GM12878 (cell line): ENCODE measurements around the gene C3orf20. TPM values are rescaled to one million over a fixed set of nuclear protein-coding genes. Genes with fewer than 3 reads are reported as not detected.

ENCODE experiments used
- ATF7 ChIP-seq: fragments of 450-650 bp; IDR thresholded peaks from 2 replicates; pipeline ENCODE4 v1.6.1; 2016; ENCODE audit warnings: low read depth, mild to moderate bottlenecking
- BACH1 ChIP-seq: fragments of 450-650 bp; IDR thresholded peaks from 2 replicates; pipeline ENCODE4 v1.6.1; 2017; ENCODE audit warnings: mild to moderate bottlenecking, borderline replicate concordance
- BCL11A ChIP-seq: IDR thresholded peaks from 2 replicates; pipeline ENCODE4 v1.6.1; 2011; ENCODE audit warnings: low read depth, low read length
- CBFB ChIP-seq: IDR thresholded peaks from 2 replicates; pipeline ENCODE4 v1.6.1; 2016; ENCODE audit warnings: antibody characterized with exemption, low read depth
- IRF5 ChIP-seq: fragments of 450-650 bp; IDR thresholded peaks from 2 replicates; pipeline ENCODE4 v1.6.1; 2017; ENCODE audit warnings: borderline replicate concordance
- JUNB ChIP-seq: IDR thresholded peaks from 2 replicates; pipeline ENCODE4 v1.6.1; 2016; ENCODE audit warnings: antibody characterized with exemption, mild to moderate bottlenecking
- NBN ChIP-seq: fragments of 450-650 bp; IDR thresholded peaks from 2 replicates; pipeline ENCODE4 v1.6.1; 2016
- PKNOX1 ChIP-seq: fragments of 450-650 bp; IDR thresholded peaks from 2 replicates; pipeline ENCODE4 v1.6.1; 2016; ENCODE audit warnings: mild to moderate bottlenecking
- POLR2AphosphoS5 ChIP-seq: IDR thresholded peaks from 2 replicates; pipeline ENCODE4 v1.6.1; 2011; ENCODE audit warnings: mild to moderate bottlenecking, low read length, inconsistent platforms
- PRDM15 ChIP-seq: fragments of 450-650 bp; formaldehyde crosslinking; IDR thresholded peaks from 2 replicates; pipeline ENCODE4 v1.4.0; 2020; ENCODE audit warnings: mild to moderate bottlenecking, moderate library complexity
- SIN3A ChIP-seq: IDR thresholded peaks from 2 replicates; pipeline ENCODE4 v1.6.1; 2012; ENCODE audit warnings: low read depth, low read length, improper control_type of control experiment
- SKIL ChIP-seq: fragments of 450-650 bp; IDR thresholded peaks from 2 replicates; pipeline ENCODE4 v1.6.1; 2017; ENCODE audit warnings: mild to moderate bottlenecking, low read depth, inconsistent platforms; ENCODE audit not compliant: poor library complexity, severe bottlenecking
- SMAD1 ChIP-seq: fragments of 450-650 bp; IDR thresholded peaks from 2 replicates; pipeline ENCODE4 v1.6.1; 2018; ENCODE audit warnings: mild to moderate bottlenecking, low read depth; ENCODE audit not compliant: partially characterized antibody
- SMAD5 ChIP-seq: IDR thresholded peaks from 2 replicates; pipeline ENCODE4 v1.6.1; 2016; ENCODE audit warnings: antibody characterized with exemption, low read depth
- SREBF2 ChIP-seq: IDR thresholded peaks from 2 replicates; pipeline ENCODE4 v1.6.1; 2012; ENCODE audit warnings: mild to moderate bottlenecking, low read length
- TCF7 ChIP-seq: IDR thresholded peaks from 2 replicates; pipeline ENCODE4 v1.6.1; 2014; ENCODE audit warnings: antibody characterized with exemption, borderline replicate concordance
- polyA plus RNA-seq, 11 experiments: library from polyadenylated mRNA; depleted of rRNA in 4 of 11; unstranded in 6 of 11; stranded (reverse) in 5 of 11; fragments of >200 nt; fragmentation: Nextera tagmentation in 4 of 11; fragmentation: Illumina TruSeq in 1 of 11; extraction: Ambion mirVana in 4 of 11; extraction: Trizol in 1 of 11; gene quantifications; 1 replicate in 1 of 11; 2 replicates in 10 of 11; pipeline versions ENCODE4 v1.2.1 to v1.2.3, GENCODE V29; 2011 to 2016; ENCODE audit warnings: inconsistent platforms in 2 of 11, missing spikeins in 2 of 11, low read depth in 1 of 11
- total RNA-seq, 4 experiments: library from RNA; depleted of rRNA in 3 of 4; stranded (reverse); fragments of >200 nt in 3 of 4; fragmentation: Illumina TruSeq in 1 of 4; extraction: Trizol in 1 of 4; gene quantifications; 2 replicates each; pipeline versions ENCODE4 v1.2.1 to v1.2.3, GENCODE V29; 2013 to 2021
- TF ChIP-seq, protein P1 (sequence below): fragments of 450-650 bp; formaldehyde crosslinking; IDR thresholded peaks from 2 replicates; pipeline ENCODE4 v1.5.0; 2022; ENCODE audit warnings: mild to moderate bottlenecking, missing genetic modification characterization
- TF ChIP-seq, protein P2 (sequence below), 3 experiments: IDR thresholded peaks in 2 of 3; conservative IDR thresholded peaks in 1 of 3; 2 replicates each; pipeline ENCODE4 v1.5.1; 2011; ENCODE audit warnings: low read depth in 3 of 3, low read length in 3 of 3, mild to moderate bottlenecking in 3 of 3, control low read depth in 2 of 3, moderate library complexity in 2 of 3, inconsistent platforms in 1 of 3, mixed read lengths in 1 of 3; ENCODE audit not compliant: control insufficient read depth in 2 of 3, insufficient read depth in 1 of 3; ENCODE audit errors: extremely low read depth in 1 of 3

The C3orf20 gene
- total and polyA plus RNA-seq, 10 of the 15 experiments (the other 5 are each of a cell fraction or from before 2014, with no cell fraction given): 0.05 to 2.9 (median 1.0) TPM

- TF ChIP-seq PRDM15 (CRISPR knock-in tag) (no peak), SMAD1 (no peak), NBN (peak; percentile 60; the same call in 1 of the 2 replicates), IRF5 (no peak), JUNB (peak; percentile 86), TCF7 (no peak), ATF7 (peak; percentile 65), CBFB (peak; percentile 92), PKNOX1 (no peak), BACH1 (no peak; the same call in 1 of the 2 replicates), SREBF2 (no peak), SKIL (peak; percentile 56), POLR2AphosphoS5 (no peak; the same call in 1 of the 2 replicates), SMAD5 (no peak), BCL11A (peak; percentile 89), SIN3A (no peak)
- TF ChIP-seq, protein P1, sequence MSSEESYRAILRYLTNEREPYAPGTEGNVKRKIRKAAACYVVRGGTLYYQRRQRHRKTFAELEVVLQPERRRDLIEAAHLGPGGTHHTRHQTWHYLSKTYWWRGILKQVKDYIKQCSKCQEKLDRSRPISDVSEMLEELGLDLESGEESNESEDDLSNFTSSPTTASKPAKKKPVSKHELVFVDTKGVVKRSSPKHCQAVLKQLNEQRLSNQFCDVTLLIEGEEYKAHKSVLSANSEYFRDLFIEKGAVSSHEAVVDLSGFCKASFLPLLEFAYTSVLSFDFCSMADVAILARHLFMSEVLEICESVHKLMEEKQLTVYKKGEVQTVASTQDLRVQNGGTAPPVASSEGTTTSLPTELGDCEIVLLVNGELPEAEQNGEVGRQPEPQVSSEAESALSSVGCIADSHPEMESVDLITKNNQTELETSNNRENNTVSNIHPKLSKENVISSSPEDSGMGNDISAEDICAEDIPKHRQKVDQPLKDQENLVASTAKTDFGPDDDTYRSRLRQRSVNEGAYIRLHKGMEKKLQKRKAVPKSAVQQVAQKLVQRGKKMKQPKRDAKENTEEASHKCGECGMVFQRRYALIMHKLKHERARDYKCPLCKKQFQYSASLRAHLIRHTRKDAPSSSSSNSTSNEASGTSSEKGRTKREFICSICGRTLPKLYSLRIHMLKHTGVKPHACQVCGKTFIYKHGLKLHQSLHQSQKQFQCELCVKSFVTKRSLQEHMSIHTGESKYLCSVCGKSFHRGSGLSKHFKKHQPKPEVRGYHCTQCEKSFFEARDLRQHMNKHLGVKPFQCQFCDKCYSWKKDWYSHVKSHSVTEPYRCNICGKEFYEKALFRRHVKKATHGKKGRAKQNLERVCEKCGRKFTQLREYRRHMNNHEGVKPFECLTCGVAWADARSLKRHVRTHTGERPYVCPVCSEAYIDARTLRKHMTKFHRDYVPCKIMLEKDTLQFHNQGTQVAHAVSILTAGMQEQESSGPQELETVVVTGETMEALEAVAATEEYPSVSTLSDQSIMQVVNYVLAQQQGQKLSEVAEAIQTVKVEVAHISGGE: no peak
- TF ChIP-seq, protein P2, sequence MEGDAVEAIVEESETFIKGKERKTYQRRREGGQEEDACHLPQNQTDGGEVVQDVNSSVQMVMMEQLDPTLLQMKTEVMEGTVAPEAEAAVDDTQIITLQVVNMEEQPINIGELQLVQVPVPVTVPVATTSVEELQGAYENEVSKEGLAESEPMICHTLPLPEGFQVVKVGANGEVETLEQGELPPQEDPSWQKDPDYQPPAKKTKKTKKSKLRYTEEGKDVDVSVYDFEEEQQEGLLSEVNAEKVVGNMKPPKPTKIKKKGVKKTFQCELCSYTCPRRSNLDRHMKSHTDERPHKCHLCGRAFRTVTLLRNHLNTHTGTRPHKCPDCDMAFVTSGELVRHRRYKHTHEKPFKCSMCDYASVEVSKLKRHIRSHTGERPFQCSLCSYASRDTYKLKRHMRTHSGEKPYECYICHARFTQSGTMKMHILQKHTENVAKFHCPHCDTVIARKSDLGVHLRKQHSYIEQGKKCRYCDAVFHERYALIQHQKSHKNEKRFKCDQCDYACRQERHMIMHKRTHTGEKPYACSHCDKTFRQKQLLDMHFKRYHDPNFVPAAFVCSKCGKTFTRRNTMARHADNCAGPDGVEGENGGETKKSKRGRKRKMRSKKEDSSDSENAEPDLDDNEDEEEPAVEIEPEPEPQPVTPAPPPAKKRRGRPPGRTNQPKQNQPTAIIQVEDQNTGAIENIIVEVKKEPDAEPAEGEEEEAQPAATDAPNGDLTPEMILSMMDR (IDR thresholded peaks at IDR 0.05 in 2 of 3, conservative IDR thresholded peaks at IDR 0.05 in 1 of 3; ENCODE audit: control insufficient read depth in 2 of 3, extremely low read depth in 1 of 3, insufficient read depth in 1 of 3, low read depth in 3 of 3, low read length in 3 of 3): no peak
Measured at GRCh38 chr3:14691239-14691638, 16.3 kb downstream of the C3orf20 start (continued).
